ENCODE results near the gene PLCL2. TPM values are rescaled to one million over a fixed set of nuclear protein-coding genes. Genes with fewer than 3 reads are reported as not detected.

Gene PLCL2
- total and polyA plus RNA-seq, 4 donors = 1.5 to 16.5 (median 9.4) TPM

GRCh38 chr3:16886303-16886683 is 1.5 kb downstream of the PLCL2 start:
- no peaks in the 10 kb centered on the region for H3K36me3 ChIP-seq (ENCODE audit: control insufficient read depth in 4 of 4, insufficient read depth in 3 of 4, low read depth in 1 of 4, low read length in 3 of 4)
- peaks cover 2 to 41% (median 18%) of the 10 kb centered on the region in 4 donors for H3K4me1 ChIP-seq (ENCODE audit: control insufficient read depth in 4 of 4, insufficient read depth in 4 of 4, low read length in 3 of 4)

GRCh38 chr3:16887130-16887529 is 2.4 kb downstream of the PLCL2 start:
- H3K27me3 ChIP-seq (ENCODE audit: control insufficient read depth in 4 of 4, insufficient read depth in 4 of 4, low read length in 3 of 4) = no peaks in the 10 kb centered on the region
- H3K36me3 ChIP-seq (ENCODE audit: control insufficient read depth in 4 of 4, insufficient read depth in 3 of 4, low read depth in 1 of 4, low read length in 3 of 4) = no peaks in the 10 kb centered on the region
- no peak for DNase-seq (ENCODE audit: low spot score)
- WGBS = 78% methylated on average over 1 of the region's 1 CpG
- H3K4me3 ChIP-seq (ENCODE audit: low read depth in 1 of 3, low read length in 3 of 3) = no peak overlapping the region
- H3K9me3 ChIP-seq (ENCODE audit: control insufficient read depth in 4 of 4, low read length in 3 of 4) = no peaks in the 10 kb centered on the region
- peak overlapping the region in 1 of 2 donors; percentile 4 for H3K9ac ChIP-seq (ENCODE audit: low read depth in 1 of 2, low read length in 2 of 2)
- peaks cover 2 to 44% (median 18%) of the 10 kb centered on the region in 4 donors for H3K4me1 ChIP-seq (ENCODE audit: control insufficient read depth in 4 of 4, insufficient read depth in 4 of 4, low read length in 3 of 4)
- H3K27ac ChIP-seq (ENCODE audit: low read depth in 1 of 2, low read length in 2 of 2) = no peak overlapping the region
- TF ChIP-seq ZBTB33 (IDR thresholded peaks at IDR 0.05) = no peak
- TF ChIP-seq JUND (IDR thresholded peaks at IDR 0.05) = no peak
- no peak for TF ChIP-seq SP1 (IDR thresholded peaks at IDR 0.05)
- TF ChIP-seq CTCF (IDR thresholded peaks at IDR 0.05; ENCODE audit: low read depth, low read length, missing input control) = no peak
- TF ChIP-seq NR2F2 (IDR thresholded peaks at IDR 0.05) = no peak
- TF ChIP-seq HNF4G (IDR thresholded peaks at IDR 0.05) = no peak
- no peak for TF ChIP-seq RXRA (IDR thresholded peaks at IDR 0.05)
- no peak for TF ChIP-seq GABPA (IDR thresholded peaks at IDR 0.05 in 1 of 2, conservative IDR thresholded peaks at IDR 0.05 in 1 of 2)
- TF ChIP-seq HNF4A (conservative IDR thresholded peaks at IDR 0.05) = no peak

More at GRCh38 chr3:16886303-16886683, 1.5 kb downstream of the PLCL2 start:
- Histone ChIP-seq H3K27ac (ENCODE audit: low read depth in 1 of 2, low read length in 2 of 2) (peak overlapping the region; percentile 87 to 92), H3K9ac (ENCODE audit: low read depth in 1 of 2, low read length in 2 of 2) (peak overlapping the region; percentile 48 to 90), H3K4me3 (ENCODE audit: low read depth in 1 of 3, low read length in 3 of 3) (peak overlapping the region; percentile 72 to 99 (median 96)), H3K9me3 (ENCODE audit: control insufficient read depth in 4 of 4, low read length in 3 of 4) (no peaks in the 10 kb centered on the region), H3K27me3 (ENCODE audit: control insufficient read depth in 4 of 4, insufficient read depth in 4 of 4, low read length in 3 of 4) (no peaks in the 10 kb centered on the region)
- no peak for DNase-seq (ENCODE audit: low spot score)
- WGBS = 9% methylated on average over 3 of the region's 3 CpGs
- no peak for TF ChIP-seq YY1 (IDR thresholded peaks at IDR 0.05)
- no peak for TF ChIP-seq REST (IDR thresholded peaks at IDR 0.05)
- TF ChIP-seq CTCF (IDR thresholded peaks at IDR 0.05; ENCODE audit: low read depth, low read length, missing input control) = no peak
